Endometrial microvascular endothelial cells (primary cell): Measurements from ENCODE around the gene SEC14L1. TPM values are rescaled to one million over a fixed set of nuclear protein-coding genes. Genes with fewer than 3 reads are reported as not detected.

Experiments used
- in situ Hi-C: cut with HindIII; loops from 2 replicates; pipeline ENCODE4 v1.10.0; 2017; ENCODE audit warnings: low sequenced_read_pairs, low pct_unique_long_range_greater_than_20kb; ENCODE audit errors: inconsistent ontology term
- total RNA-seq: library from RNA; depleted of rRNA; stranded (reverse); fragments of >200 nt; gene quantifications from one replicate; pipeline ENCODE4 v1.2.3, GENCODE V29; 2015; ENCODE audit errors: inconsistent ontology term

Gene SEC14L1
- total RNA-seq, 1 donor from 2014 or later = 314 TPM

DNA sequence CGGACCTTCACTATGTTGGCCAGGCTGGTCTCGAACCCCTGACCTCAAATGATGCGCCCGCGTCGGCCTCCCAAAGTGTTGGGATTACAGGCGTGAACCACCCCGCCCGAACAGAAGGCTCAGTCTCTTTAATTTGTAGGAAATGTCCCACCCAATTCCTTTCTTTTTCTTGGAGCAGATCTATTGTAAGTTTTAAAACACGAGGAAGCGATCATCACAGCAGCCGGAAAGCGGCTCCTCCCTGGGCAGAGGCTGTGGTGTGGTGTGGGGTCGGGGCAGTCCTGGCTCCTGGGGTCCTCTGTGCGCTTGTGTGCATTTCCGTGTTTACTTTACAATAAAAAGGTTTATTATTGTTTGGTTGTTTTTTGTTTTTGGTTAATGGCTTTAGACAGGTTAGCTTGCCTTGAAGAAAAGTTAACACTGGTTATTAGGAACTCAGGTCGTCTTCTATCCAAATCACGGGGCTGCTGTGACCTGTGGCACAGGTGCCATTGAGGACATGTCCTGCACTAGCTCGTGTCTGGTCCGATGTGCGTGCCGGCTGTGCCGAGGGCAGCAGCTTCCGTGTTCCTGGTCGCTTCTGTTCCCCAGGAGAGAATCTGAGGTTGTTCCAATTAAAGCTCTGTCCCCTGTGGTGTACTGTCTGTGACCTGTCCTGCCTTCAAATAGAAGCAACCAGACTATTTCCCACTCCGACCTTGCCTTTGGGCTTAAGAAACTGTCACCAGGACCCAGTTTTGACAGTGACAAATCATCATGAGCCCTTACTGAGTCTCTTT lies 83.1 kb downstream of the SEC14L1 start:
- in situ Hi-C loops = no loop called here

DNA sequence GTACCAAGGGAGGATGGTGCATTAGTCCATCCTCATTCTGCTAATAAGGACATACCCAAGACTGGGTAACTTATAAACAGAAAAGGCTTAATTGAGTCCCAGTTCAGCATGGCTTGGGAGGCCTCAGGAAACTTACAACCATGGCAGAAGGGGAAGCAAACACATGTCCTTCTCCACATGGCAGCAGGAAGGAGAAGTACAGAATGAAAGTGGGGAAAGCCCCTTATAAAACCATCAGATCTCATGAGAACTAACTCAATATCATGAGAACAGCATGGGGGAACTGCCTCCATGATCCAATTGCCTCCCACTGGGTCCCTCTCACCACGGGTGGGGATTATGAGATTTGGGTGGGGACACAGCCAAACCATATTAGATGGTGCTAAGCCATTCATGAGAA lies 84.5 kb downstream of the SEC14L1 start:
- in situ Hi-C loops = no loop called here

DNA sequence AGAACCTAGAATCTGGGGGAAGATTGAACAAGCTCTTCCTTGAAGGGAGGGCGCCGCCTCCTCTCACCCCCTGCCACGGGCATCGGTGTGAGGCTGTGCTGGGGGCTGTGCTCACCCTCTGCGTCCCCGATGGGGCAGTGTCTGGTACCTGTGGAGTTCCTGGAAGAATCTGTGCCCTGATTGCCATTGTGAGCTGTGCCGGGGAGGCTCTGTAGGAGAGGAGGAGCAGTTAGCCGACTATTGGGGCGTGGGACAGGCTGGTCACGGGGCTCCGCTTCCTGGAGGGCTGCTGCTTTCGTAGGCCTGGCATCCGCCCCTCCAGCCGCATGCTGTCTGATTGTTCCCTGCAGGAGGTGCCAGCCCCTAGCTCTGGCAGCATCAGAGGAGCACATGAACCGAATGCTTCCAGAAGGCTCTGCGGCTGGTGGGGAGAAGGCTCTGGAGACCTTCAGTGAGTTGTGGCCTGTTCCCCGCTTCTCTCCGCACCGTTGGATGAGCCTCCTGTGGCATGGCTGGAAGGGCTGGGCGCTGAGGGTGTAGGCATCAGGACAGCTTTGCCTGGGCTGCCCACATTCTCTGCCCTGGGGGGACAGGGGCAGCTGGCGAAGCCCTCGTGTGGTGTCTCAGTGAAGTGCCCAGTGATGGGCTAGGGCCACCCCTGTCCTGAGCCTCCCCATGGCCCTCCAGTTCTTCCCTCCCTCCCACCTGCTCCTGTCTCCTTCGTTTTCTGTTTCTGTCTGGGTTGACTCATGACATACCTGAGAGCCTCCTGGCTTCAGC lies 86.9 kb downstream of the SEC14L1 start:
- in situ Hi-C loops = no loop called here

DNA sequence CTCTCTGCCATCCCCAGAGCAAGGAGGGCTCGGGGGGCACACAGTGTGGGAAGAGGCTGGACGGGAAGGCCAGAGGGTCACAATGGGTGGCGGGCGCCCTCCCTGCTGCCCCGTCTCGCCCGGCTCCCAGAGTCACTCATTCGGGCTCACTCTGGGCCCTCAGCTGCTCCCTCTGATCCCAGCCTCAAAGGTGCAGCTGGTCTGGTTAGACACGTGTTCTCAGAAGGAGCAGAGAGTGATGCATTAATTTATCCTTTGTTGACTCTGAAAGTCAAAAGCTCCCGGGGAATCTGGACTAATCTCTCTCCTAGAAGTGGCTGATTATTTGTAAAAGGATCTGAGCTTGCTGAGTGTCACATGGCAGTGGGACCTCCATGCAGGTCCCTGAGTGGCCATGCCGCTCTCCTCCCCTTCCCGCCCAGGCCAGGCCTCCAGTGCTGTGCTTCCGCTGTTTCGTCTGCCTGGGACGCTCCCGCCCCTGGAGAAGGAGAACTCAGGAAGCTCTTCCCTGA lies 87.5 kb downstream of the SEC14L1 start:
- in situ Hi-C loops = no loop called here

- in situ Hi-C loops = no loop called here
Observed at GRCh38 chr17:77228816-77229215, 88.0 kb downstream of the SEC14L1 start.

- in situ Hi-C loops = no loop called here
Observed at GRCh38 chr17:77229786-77230435, 89.1 kb downstream of the SEC14L1 start.

DNA sequence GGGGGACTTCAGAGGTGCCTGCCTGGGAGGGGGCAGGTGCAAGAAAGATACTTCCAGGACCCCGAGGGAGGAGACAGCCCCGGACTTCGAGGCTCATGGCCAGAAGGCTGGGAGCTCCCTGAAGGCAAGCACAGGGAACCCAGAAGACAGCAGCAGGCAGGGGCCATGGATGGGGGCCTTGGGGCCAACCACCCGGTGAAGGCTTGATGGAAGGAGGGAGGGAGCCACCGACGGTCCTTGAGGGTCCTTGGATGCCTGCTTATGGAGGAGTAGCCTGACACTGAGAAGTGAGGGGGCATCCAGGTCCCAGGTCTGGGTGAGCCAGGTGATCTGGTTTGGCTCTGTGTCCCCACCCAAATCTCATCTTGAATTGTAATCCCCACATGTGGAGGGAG lies 89.7 kb downstream of the SEC14L1 start:
- in situ Hi-C loops = no loop called here

DNA sequence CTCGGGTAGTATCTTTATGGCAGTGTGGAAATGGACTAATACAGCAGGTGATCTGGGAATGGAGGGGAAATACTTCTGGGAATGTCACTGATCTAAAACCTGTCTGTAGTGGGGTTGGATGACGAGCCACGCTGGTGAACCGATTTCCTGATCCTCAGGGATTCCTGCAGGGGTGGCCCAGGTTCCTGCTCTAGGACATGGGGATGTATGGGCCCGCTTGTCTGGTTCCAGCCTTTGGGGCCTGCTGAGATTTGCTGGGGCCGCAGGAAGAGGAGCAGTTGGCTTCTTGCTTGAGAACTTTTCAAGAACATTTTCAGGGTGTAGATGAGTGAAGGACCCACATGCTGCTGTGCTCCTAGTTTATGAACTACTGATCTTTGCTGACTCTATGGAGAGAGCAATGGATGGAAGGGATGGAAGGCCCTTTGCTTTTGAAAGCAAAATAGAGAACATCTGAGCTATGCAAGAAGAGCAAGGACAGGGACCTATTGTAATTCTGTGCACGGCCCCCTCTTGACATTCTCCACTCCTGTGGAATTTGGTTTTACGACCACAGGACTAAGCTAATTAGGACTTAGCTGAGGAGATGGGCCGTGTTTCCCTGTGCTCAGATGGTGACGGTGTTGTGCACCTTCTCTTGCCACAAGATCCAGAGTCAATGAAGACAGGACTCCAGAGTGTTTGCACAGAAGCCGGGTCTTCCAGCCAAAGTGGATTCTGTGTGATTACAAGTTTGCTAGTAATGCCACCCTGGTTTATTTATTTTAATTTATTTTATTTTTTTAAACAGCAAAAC lies 90.5 kb downstream of the SEC14L1 start:
- in situ Hi-C loops = no loop called here

DNA sequence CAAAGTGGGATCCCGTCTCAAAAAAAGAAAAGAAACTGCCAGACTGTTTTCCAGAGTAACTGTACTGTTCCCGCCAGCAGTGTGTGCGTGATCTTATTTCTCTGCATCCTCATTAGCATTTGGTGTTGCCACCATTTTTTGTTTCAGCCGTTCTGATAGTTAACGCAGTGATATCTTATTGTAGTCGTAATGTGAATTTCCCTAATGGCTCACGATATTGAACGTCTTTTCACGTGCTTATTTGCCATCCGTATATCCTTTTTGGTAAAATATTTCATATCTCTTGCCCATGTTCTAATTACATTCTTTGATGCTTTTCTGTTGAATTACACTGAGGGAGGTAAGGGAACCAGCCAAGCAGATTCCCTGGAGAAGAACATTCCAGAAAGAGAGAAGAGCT lies 92.4 kb downstream of the SEC14L1 start:
- in situ Hi-C loops = no loop called here

DNA sequence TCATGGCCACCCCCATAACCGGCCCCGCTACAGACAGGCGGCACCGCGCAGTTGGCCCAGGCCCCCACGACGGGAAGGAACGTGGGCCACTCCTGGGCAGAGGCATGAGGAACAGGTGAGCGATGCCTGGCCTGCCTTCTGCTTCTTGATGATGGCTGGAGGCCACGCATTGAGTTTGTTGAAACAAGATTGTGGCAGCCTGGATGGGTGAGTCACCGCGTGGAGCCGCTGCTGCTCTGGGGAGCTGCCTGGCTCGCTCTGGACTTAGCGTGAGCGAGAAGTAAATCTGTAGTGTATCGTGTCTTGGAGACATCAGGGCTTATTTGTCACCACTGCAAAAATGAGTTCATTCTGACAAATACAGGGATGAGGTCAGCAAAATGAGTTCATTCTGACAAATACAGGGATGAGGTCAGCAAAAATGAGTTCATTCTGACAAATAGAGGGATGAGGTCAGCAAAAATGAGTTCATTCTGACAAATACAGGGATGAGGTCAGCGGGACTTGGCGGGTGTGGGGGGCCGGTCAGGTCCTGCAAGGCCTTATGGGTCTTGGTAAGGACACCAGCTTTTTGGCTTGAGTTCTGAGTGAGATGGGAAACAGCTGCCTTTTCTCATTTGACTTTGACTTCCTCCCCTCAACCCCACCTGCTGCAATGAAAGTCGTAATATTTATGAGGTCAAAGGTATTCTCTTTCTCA lies 93.0 kb downstream of the SEC14L1 start:
- in situ Hi-C loops = no loop called here

GRCh38 chr17:77234695-77235094 lies 93.9 kb downstream of the SEC14L1 start:
- in situ Hi-C loops = no loop called here

GRCh38 chr17:77235370-77235941 lies 94.7 kb downstream of the SEC14L1 start:
- in situ Hi-C loops = no loop called here

- in situ Hi-C loops = no loop called here
Observed at GRCh38 chr17:77237232-77238008, 96.7 kb downstream of the SEC14L1 start.

- in situ Hi-C loops = no loop called here
Observed at GRCh38 chr17:77240976-77241375, 100.2 kb downstream of the SEC14L1 start.

- in situ Hi-C loops = no loop called here
Observed at GRCh38 chr17:77242118-77242851, 101.5 kb downstream of the SEC14L1 start.

DNA sequence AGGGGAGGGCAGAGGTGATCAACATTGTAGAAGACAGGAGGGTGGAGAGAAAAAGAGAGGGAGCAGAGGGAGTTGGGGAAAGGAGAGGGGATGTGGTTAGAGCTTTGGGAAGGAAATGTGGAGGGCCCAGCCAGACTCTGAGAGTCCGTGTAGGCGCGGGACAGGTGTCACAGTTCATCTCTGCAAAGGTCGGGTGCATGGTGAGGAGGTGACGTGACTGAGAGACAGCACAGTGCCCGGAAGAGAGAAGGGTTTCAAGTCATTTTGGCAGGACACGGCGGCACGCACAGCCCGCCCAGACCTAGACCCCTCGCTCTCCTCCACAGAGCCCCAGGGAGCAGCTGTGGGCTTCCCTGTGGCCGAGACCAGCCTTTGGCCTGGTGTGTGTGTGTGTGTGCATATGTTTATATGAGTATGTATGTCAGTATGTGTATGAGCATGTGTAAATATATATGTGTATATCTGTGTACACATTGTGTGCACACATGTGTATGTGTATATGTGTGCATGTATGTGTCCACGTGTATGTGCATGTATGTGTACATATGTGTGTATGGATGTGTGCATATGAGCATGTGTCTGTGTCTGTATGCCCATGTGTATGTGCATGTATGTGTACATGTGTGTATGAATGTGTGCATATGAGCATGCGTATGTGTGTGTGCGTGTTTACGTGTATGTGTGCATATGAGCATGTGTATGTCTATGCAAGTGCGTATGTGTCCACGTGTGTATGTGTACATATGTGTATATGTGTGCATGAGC lies 104.6 kb downstream of the SEC14L1 start:
- in situ Hi-C loops = no loop called here
